SK-N-SH (cell line): ENCODE data around the gene TTC7B. TPM values are rescaled to one million over a fixed set of nuclear protein-coding genes. Genes with fewer than 3 reads are reported as not detected.

ENCODE experiments used
- CTCF ChIA-PET: fragments of 300-600, 350-600 bp; formaldehyde crosslinking; extraction: SDS; loops from one replicate; lab custom pipeline; 2021; lab: Yijun Ruan, JAX
- POLR2A ChIA-PET: fragments of 350-600 bp; sonication (Branson Sonifier 250); formaldehyde crosslinking; extraction: SDS; loops from one replicate; lab custom pipeline; 2020; ENCODE audit warnings: antibody characterized with exemption, inconsistent platforms; lab: Yijun Ruan, JAX
- DNase-seq: peaks from one replicate; pipeline ENCODE4 v3.0.0; 2012
- H2AFZ ChIP-seq: fragments of 200-600 bp; sonication (generic); 2 replicates; pipeline ENCODE4 v1.8.1; 2016; ENCODE audit warnings: antibody characterized with exemption, mild to moderate bottlenecking, low read depth
- H3F3A ChIP-seq: fragments of 200-600 bp; sonication (generic); replicated peaks from 2 replicates; pipeline ENCODE3; 2016; ENCODE audit warnings: antibody characterized with exemption, mild to moderate bottlenecking; ENCODE audit not compliant: insufficient read depth
- H3K27ac ChIP-seq, 2 experiments: fragments of 200-500 bp in 1 of 2; fragments of 200-600 bp in 1 of 2; sonication (Bioruptor generic) in 1 of 2; sonication (generic), shearing (Covaris generic) in 1 of 2; 2 replicates each; pipeline versions ENCODE4 v1.5.1 to v1.6.1; 2014 to 2016; ENCODE audit warnings: low read depth in 2 of 2, inconsistent platforms in 1 of 2, low read length in 1 of 2, mild to moderate bottlenecking in 1 of 2, mixed read lengths in 1 of 2
- H3K27me3 ChIP-seq: fragments of 200-600 bp; sonication (generic), shearing (Covaris generic); 2 replicates; pipeline ENCODE4 v1.6.1; 2016; ENCODE audit warnings: mixed run types; ENCODE audit not compliant: insufficient read depth
- H3K36me3 ChIP-seq, 2 experiments: fragments of 200-500 bp in 1 of 2; fragments of 200-600 bp in 1 of 2; sonication (Bioruptor generic) in 1 of 2; sonication (generic) in 1 of 2; replicated peaks in 1 of 2; 2 replicates each; pipeline versions ENCODE3 to v1.5.1; 2014 to 2016; ENCODE audit warnings: low read length in 1 of 2, mild to moderate bottlenecking in 1 of 2; ENCODE audit not compliant: insufficient read depth in 2 of 2, control insufficient read depth in 1 of 2
- H3K4me1 ChIP-seq, 2 experiments: fragments of 200-500 bp in 1 of 2; fragments of 200-600 bp in 1 of 2; sonication (Bioruptor generic) in 1 of 2; sonication (generic), shearing (Covaris generic) in 1 of 2; 2 replicates each; pipeline versions ENCODE4 v1.5.1 to v1.6.1; 2014 to 2016; ENCODE audit warnings: low read depth in 1 of 2, low read length in 1 of 2, mixed run types in 1 of 2; ENCODE audit not compliant: insufficient read depth in 2 of 2, control insufficient read depth in 1 of 2
- H3K4me2 ChIP-seq: fragments of 200-600 bp; sonication (generic), shearing (Covaris generic); 2 replicates; pipeline ENCODE4 v1.6.1; 2017; ENCODE audit warnings: mixed run types
- H3K4me3 ChIP-seq, 2 experiments: fragments of 200-500 bp in 1 of 2; fragments of 200-600 bp in 1 of 2; sonication (Bioruptor generic) in 1 of 2; sonication (generic), shearing (Covaris generic) in 1 of 2; 2 replicates each; pipeline versions ENCODE4 v1.5.1 to v1.8.1; 2014 to 2016; ENCODE audit warnings: low read depth in 2 of 2, inconsistent platforms in 1 of 2, low read length in 1 of 2, mild to moderate bottlenecking in 1 of 2, mixed read lengths in 1 of 2, moderate library complexity in 1 of 2
- H3K79me2 ChIP-seq: fragments of 200-600 bp; sonication (generic); 2 replicates; pipeline ENCODE4 v1.8.1; 2017; ENCODE audit warnings: mild to moderate bottlenecking; ENCODE audit not compliant: insufficient read depth
- H3K9ac ChIP-seq: fragments of 200-600 bp; sonication (generic); 2 replicates; pipeline ENCODE4 v1.6.1; 2017; ENCODE audit warnings: mixed run types
- H3K9me2 ChIP-seq: fragments of 200-600 bp; sonication (generic); 2 replicates; pipeline ENCODE4 v1.6.1; 2017; ENCODE audit warnings: mixed run types
- H3K9me3 ChIP-seq: fragments of 200-600 bp; sonication (generic); 2 replicates; pipeline ENCODE4 v1.6.1; 2017; ENCODE audit warnings: mixed run types, mild to moderate bottlenecking, moderate library complexity
- H4K20me1 ChIP-seq: fragments of 200-600 bp; sonication (generic); 2 replicates; pipeline ENCODE4 v1.6.1; 2017; ENCODE audit warnings: mild to moderate bottlenecking, mixed run types; ENCODE audit not compliant: insufficient read depth
- CHD2 ChIP-seq: fragments of 150-350 bp; IDR thresholded peaks from 2 replicates; pipeline ENCODE4 v1.6.1; 2018; ENCODE audit warnings: low read length; ENCODE audit not compliant: partially characterized antibody
- EP300 ChIP-seq, 2 experiments: IDR thresholded peaks; 2 replicates each; pipeline versions ENCODE4 v1.4.0 to v1.6.1; 2012; ENCODE audit warnings: borderline replicate concordance in 1 of 2, low read depth in 1 of 2, low read length in 1 of 2
- EZH2phosphoT487 ChIP-seq: fragments of 200-600 bp; sonication (generic); IDR thresholded peaks from 2 replicates; pipeline ENCODE4 v1.6.1; 2017; ENCODE audit warnings: low read depth, mixed run types, mild to moderate bottlenecking, antibody characterized with exemption, moderate library complexity, borderline replicate concordance
- FOSL2 ChIP-seq: IDR thresholded peaks from 2 replicates; pipeline ENCODE4 v1.4.0; 2012; ENCODE audit warnings: low read depth, mild to moderate bottlenecking, moderate library complexity, borderline replicate concordance
- FOXJ3 ChIP-seq: sonication (generic); formaldehyde crosslinking; IDR thresholded peaks from 2 replicates; pipeline ENCODE4 v1.5.1; 2020; ENCODE audit warnings: mild to moderate bottlenecking, missing genetic modification reagents
- FOXM1 ChIP-seq: IDR thresholded peaks from 2 replicates; pipeline ENCODE4 v1.4.0; 2012; ENCODE audit warnings: low read depth, mild to moderate bottlenecking
- MXI1 ChIP-seq: IDR thresholded peaks from 2 replicates; pipeline ENCODE4 v1.6.1; 2012; ENCODE audit warnings: mild to moderate bottlenecking, low read depth, low read length, improper control_type of control experiment
- NRF1 ChIP-seq: IDR thresholded peaks from 2 replicates; pipeline ENCODE4 v1.6.1; 2012; ENCODE audit warnings: low read depth, mild to moderate bottlenecking, low read length
- RCOR1 ChIP-seq: fragments of 150-350 bp; IDR thresholded peaks from 2 replicates; pipeline ENCODE4 v1.6.1; 2017; ENCODE audit warnings: antibody characterized with exemption, low read length
- RXRA ChIP-seq: IDR thresholded peaks from 2 replicates; pipeline ENCODE4 v1.4.0; 2012; ENCODE audit warnings: low read depth, mild to moderate bottlenecking, borderline replicate concordance
- SIN3A ChIP-seq: IDR thresholded peaks from 2 replicates; pipeline ENCODE4 v1.6.1; 2012; ENCODE audit warnings: low read depth, mild to moderate bottlenecking, low read length, moderate library complexity, borderline replicate concordance
- SMC3 ChIP-seq: IDR thresholded peaks from 2 replicates; pipeline ENCODE4 v1.6.1; 2012; ENCODE audit warnings: low read depth, low read length, improper control_type of control experiment
- TAF1 ChIP-seq: IDR thresholded peaks from 2 replicates; pipeline ENCODE4 v1.6.1; 2012; ENCODE audit warnings: low read depth, mild to moderate bottlenecking, low read length, moderate library complexity, borderline replicate concordance
- TCF12 ChIP-seq: IDR thresholded peaks from 2 replicates; pipeline ENCODE4 v1.4.0; 2012
- TEAD4 ChIP-seq: IDR thresholded peaks from 2 replicates; pipeline ENCODE4 v1.4.0; 2012; ENCODE audit warnings: mild to moderate bottlenecking, borderline replicate concordance; ENCODE audit not compliant: insufficient read depth
- WGBS: methylation state at CpG from one replicate; pipeline ENCODE4 v1.1.6; 2017; ENCODE audit warnings: low lambda C conversion rate; 5-methylcytosine and 5-hydroxymethylcytosine counted together
- polyA plus RNA-seq, 3 experiments: library from polyadenylated mRNA; depleted of rRNA; stranded (reverse); fragments of >200 nt; gene quantifications; 2 replicates each; pipeline ENCODE4 v1.2.3, GENCODE V29; 2012
- TF ChIP-seq, protein P1 (sequence below): IDR thresholded peaks from 2 replicates; pipeline ENCODE4 v1.4.0; 2012; ENCODE audit warnings: low read depth, borderline replicate concordance
- TF ChIP-seq, protein P2 (sequence below): IDR thresholded peaks from 2 replicates; pipeline ENCODE4 v1.4.0; 2012; ENCODE audit warnings: low read depth, borderline replicate concordance
- TF ChIP-seq, protein P3 (sequence below): IDR thresholded peaks from 2 replicates; pipeline ENCODE4; 2012
- TF ChIP-seq, protein P4 (sequence below): fragments of 200-600 bp; sonication (generic); IDR thresholded peaks from 2 replicates; pipeline ENCODE4 v1.6.1; 2017; ENCODE audit warnings: antibody characterized with exemption, mild to moderate bottlenecking, moderate library complexity
- TF ChIP-seq, protein P5 (sequence below): fragments of 150-350 bp; IDR thresholded peaks from 2 replicates; pipeline ENCODE4 v1.6.1; 2017; ENCODE audit warnings: antibody characterized with exemption, low read length, low read depth, borderline replicate concordance

The TTC7B gene
- polyA plus RNA-seq, 1 of the 3 experiments (the other 2 are of a cell fraction) = 43.1 TPM

DNA sequence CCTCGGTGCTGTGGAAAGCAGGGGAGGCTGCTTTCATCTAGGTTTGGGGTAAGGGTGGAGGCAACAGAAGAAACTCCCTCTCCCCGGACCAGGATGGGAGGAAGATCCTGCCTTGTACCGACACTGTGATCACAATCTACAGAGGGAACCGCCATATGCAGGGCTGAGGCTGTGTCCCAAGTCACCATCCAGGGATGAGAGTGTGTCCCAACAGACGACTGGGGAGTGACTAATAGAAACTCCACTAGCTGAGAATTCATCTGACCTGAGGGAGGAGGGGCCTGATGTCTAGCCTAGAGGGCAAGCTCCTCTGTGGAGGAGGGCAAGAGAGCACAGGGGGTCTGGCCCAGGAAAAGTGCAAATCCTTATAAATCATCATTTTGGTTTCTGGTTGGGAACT, 247.0 kb downstream of the TTC7B start:
- TF ChIP-seq, protein P1, sequence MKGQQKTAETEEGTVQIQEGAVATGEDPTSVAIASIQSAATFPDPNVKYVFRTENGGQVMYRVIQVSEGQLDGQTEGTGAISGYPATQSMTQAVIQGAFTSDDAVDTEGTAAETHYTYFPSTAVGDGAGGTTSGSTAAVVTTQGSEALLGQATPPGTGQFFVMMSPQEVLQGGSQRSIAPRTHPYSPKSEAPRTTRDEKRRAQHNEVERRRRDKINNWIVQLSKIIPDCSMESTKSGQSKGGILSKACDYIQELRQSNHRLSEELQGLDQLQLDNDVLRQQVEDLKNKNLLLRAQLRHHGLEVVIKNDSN = no peak
- no peak for TF ChIP-seq NRF1
- no peak for TF ChIP-seq MXI1
- TF ChIP-seq FOXJ3 (CRISPR knock-in tag) = no peak
- TF ChIP-seq, protein P2, sequence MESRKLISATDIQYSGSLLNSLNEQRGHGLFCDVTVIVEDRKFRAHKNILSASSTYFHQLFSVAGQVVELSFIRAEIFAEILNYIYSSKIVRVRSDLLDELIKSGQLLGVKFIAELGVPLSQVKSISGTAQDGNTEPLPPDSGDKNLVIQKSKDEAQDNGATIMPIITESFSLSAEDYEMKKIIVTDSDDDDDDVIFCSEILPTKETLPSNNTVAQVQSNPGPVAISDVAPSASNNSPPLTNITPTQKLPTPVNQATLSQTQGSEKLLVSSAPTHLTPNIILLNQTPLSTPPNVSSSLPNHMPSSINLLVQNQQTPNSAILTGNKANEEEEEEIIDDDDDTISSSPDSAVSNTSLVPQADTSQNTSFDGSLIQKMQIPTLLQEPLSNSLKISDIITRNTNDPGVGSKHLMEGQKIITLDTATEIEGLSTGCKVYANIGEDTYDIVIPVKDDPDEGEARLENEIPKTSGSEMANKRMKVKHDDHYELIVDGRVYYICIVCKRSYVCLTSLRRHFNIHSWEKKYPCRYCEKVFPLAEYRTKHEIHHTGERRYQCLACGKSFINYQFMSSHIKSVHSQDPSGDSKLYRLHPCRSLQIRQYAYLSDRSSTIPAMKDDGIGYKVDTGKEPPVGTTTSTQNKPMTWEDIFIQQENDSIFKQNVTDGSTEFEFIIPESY = no peak
- no peak for TF ChIP-seq TEAD4
- TF ChIP-seq, protein P3, sequence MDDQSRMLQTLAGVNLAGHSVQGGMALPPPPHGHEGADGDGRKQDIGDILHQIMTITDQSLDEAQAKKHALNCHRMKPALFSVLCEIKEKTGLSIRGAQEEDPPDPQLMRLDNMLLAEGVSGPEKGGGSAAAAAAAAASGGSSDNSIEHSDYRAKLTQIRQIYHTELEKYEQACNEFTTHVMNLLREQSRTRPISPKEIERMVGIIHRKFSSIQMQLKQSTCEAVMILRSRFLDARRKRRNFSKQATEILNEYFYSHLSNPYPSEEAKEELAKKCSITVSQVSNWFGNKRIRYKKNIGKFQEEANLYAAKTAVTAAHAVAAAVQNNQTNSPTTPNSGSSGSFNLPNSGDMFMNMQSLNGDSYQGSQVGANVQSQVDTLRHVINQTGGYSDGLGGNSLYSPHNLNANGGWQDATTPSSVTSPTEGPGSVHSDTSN = no peak
- no peak for TF ChIP-seq EP300 (IDR thresholded peaks at IDR 0.05; ENCODE audit: borderline replicate concordance in 1 of 2, low read depth in 1 of 2, low read length in 1 of 2)
- no peak for TF ChIP-seq RCOR1
- no peak for TF ChIP-seq TAF1
- no peak for TF ChIP-seq CHD2
- no peak for TF ChIP-seq SMC3
- TF ChIP-seq SIN3A = no peak
- ChIA-PET CTCF (interaction anchor here (0.7 kb wide), 1 partner anchor 170 kb away, joined by 4 read pairs; no protein-coding TSS in a partner anchor), POLR2A (interaction anchor here (0.6 kb wide), 1 partner anchor 189 kb away, joined by 3 read pairs; no protein-coding TSS in a partner anchor)
- no peaks in the 10 kb centered on the region for H3K79me2 ChIP-seq
- no peaks in the 10 kb centered on the region for H4K20me1 ChIP-seq
- no peak overlapping the region for H2AFZ ChIP-seq
- no peaks in the 10 kb centered on the region for H3K9me3 ChIP-seq
- H3K36me3 ChIP-seq = peaks cover 3 to 4% of the 10 kb centered on the region in 2 experiments
- no peaks in the 10 kb centered on the region for H3K27me3 ChIP-seq
- H3K9me2 ChIP-seq = no peaks in the 10 kb centered on the region
- no peak for DNase-seq
- H3K4me1 ChIP-seq = peaks cover 0 to 8% of the 10 kb centered on the region in 2 experiments; a peak in 1 of 4 replicates
- no peak overlapping the region for H3K4me2 ChIP-seq
- no peak overlapping the region for H3K9ac ChIP-seq
- no peaks in the 10 kb centered on the region for H3F3A ChIP-seq
- no peak overlapping the region for H3K27ac ChIP-seq
- no peak overlapping the region for H3K4me3 ChIP-seq
- 100% methylated on average over 4 of the region's 5 CpGs for WGBS

DNA sequence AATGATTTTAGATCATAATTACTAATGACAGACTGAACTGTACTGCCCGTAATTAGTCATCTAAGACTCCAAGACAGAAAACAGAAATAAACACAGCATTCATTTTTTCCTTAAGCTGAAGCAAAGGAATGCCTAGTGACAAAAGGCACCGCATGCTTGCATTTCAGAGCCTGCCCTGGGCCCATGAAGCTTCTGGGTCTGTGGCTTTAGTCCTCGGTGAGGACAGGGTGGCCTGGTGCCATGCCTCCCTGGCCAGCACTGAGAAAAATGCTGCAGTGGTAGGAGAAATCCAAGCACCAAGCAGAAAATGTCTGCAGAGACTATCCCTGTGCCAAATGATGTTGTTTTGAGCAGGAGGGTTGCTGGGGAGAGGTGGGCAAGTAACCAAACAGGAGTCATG, 247.8 kb downstream of the TTC7B start:
- Histone ChIP-seq H2AFZ (no peak overlapping the region), H3K79me2 (no peaks in the 10 kb centered on the region), H3K9ac (no peak overlapping the region), H3K4me1 (peaks cover 0 to 4% of the 10 kb centered on the region in 2 experiments; a peak in 1 of 4 replicates), H3K9me3 (no peaks in the 10 kb centered on the region), H3K9me2 (no peaks in the 10 kb centered on the region), H3K4me2 (no peak overlapping the region), H4K20me1 (no peaks in the 10 kb centered on the region), H3F3A (no peaks in the 10 kb centered on the region), H3K4me3 (no peak overlapping the region), H3K27ac (no peak overlapping the region), H3K36me3 (peaks cover 3 to 4% of the 10 kb centered on the region in 2 experiments), H3K27me3 (no peaks in the 10 kb centered on the region)
- ChIA-PET POLR2A (no interaction called here), CTCF (interaction anchor here (0.8 kb wide), 1 partner anchor 37 kb away, joined by 3 read pairs; no protein-coding TSS in a partner anchor)
- no peak for DNase-seq
- WGBS = 90% methylated on average over 3 of the region's 3 CpGs
- TF ChIP-seq, protein P4, sequence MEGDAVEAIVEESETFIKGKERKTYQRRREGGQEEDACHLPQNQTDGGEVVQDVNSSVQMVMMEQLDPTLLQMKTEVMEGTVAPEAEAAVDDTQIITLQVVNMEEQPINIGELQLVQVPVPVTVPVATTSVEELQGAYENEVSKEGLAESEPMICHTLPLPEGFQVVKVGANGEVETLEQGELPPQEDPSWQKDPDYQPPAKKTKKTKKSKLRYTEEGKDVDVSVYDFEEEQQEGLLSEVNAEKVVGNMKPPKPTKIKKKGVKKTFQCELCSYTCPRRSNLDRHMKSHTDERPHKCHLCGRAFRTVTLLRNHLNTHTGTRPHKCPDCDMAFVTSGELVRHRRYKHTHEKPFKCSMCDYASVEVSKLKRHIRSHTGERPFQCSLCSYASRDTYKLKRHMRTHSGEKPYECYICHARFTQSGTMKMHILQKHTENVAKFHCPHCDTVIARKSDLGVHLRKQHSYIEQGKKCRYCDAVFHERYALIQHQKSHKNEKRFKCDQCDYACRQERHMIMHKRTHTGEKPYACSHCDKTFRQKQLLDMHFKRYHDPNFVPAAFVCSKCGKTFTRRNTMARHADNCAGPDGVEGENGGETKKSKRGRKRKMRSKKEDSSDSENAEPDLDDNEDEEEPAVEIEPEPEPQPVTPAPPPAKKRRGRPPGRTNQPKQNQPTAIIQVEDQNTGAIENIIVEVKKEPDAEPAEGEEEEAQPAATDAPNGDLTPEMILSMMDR = no peak
- TF ChIP-seq NRF1 (no peak), FOSL2 (no peak), MXI1 (no peak), TAF1 (no peak), EZH2phosphoT487 (no peak), TCF12 (no peak), RXRA (no peak), FOXM1 (no peak), TEAD4 (no peak)
- TF ChIP-seq, protein P5, sequence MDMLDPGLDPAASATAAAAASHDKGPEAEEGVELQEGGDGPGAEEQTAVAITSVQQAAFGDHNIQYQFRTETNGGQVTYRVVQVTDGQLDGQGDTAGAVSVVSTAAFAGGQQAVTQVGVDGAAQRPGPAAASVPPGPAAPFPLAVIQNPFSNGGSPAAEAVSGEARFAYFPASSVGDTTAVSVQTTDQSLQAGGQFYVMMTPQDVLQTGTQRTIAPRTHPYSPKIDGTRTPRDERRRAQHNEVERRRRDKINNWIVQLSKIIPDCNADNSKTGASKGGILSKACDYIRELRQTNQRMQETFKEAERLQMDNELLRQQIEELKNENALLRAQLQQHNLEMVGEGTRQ = no peak
